K562 (cell line): ENCODE results near the gene ZBTB7A. TPM values are rescaled to one million over a fixed set of nuclear protein-coding genes. Genes with fewer than 3 reads are reported as not detected.

Experiments
- CBFB ChIP-seq: sonication (generic); formaldehyde crosslinking; IDR thresholded peaks from 2 replicates; pipeline ENCODE4 v1.4.0; 2020; ENCODE audit warnings: mild to moderate bottlenecking, missing genetic modification reagents
- CBX3 ChIP-seq, 2 experiments: IDR thresholded peaks; 1 replicate in 1 of 2; 2 replicates in 1 of 2; pipeline ENCODE4 v1.6.1; 2012; ENCODE audit warnings: inconsistent platforms in 2 of 2, low read length in 2 of 2, borderline replicate concordance in 1 of 2, control low read depth in 1 of 2
- JUN ChIP-seq, 2 experiments: sonication (generic) in 1 of 2; formaldehyde crosslinking in 1 of 2; IDR thresholded peaks; 2 replicates each; pipeline versions ENCODE4 v1.6.1 to v1.8.0; 2012 to 2022; ENCODE audit warnings: borderline replicate concordance in 2 of 2, mild to moderate bottlenecking in 2 of 2, improper control_type of control experiment in 1 of 2, low read depth in 1 of 2, low read length in 1 of 2, missing genetic modification reagents in 1 of 2
- KAT2B ChIP-seq: IDR thresholded peaks from one replicate; pipeline ENCODE4 v1.6.1; 2012; ENCODE audit warnings: low read depth, mild to moderate bottlenecking, control low read depth, inconsistent platforms, low read length, moderate library complexity
- KDM1A ChIP-seq, 2 experiments: fragments of 450-650 bp; IDR thresholded peaks; 2 replicates each; pipeline ENCODE4 v1.6.1; 2016; ENCODE audit warnings: mild to moderate bottlenecking in 2 of 2
- LEF1 ChIP-seq: fragments of 450-650 bp; IDR thresholded peaks from 2 replicates; pipeline ENCODE4 v1.6.1; 2016; ENCODE audit warnings: mild to moderate bottlenecking
- MAX ChIP-seq: sonication (generic); formaldehyde crosslinking; IDR thresholded peaks from 2 replicates; pipeline ENCODE4 v1.9.0; 2022; ENCODE audit warnings: mild to moderate bottlenecking, missing genetic modification reagents
- NCOA4 ChIP-seq: fragments of 450-650 bp; IDR thresholded peaks from 2 replicates; pipeline ENCODE4 v1.6.1; 2018; ENCODE audit warnings: mild to moderate bottlenecking; ENCODE audit not compliant: partially characterized antibody
- POLR2A ChIP-seq: fragments of 450-650 bp; conservative IDR thresholded peaks from 2 replicates; pipeline ENCODE4 v1.6.1; 2016
- POLR2G ChIP-seq: fragments of 200-400 bp; formaldehyde crosslinking; IDR thresholded peaks from 2 replicates; pipeline ENCODE4 v1.6.1; 2017; ENCODE audit warnings: low read depth, mild to moderate bottlenecking, antibody characterized with exemption, low read length, moderate library complexity
- RBFOX2 ChIP-seq: fragments of 200-400 bp; formaldehyde crosslinking; IDR thresholded peaks from 2 replicates; pipeline ENCODE4 v1.6.1; 2017; ENCODE audit warnings: low read depth, mild to moderate bottlenecking, low read length, moderate library complexity
- RBM25 ChIP-seq: fragments of 200-400 bp; formaldehyde crosslinking; IDR thresholded peaks from 2 replicates; pipeline ENCODE4 v1.6.1; 2018; ENCODE audit warnings: low read length, low read depth, moderate library complexity; ENCODE audit not compliant: severe bottlenecking
- RCOR1 ChIP-seq, 2 experiments: IDR thresholded peaks; 2 replicates each; pipeline ENCODE4 v1.6.1; 2012; ENCODE audit warnings: low read depth in 2 of 2, low read length in 2 of 2, borderline replicate concordance in 1 of 2, improper control_type of control experiment in 1 of 2
- SETDB1 ChIP-seq: IDR thresholded peaks from one replicate; pipeline ENCODE4 v1.6.1; 2012; ENCODE audit warnings: low read length, control low read depth, inconsistent platforms
- SUPT5H ChIP-seq: fragments of 450-650 bp; IDR thresholded peaks from 2 replicates; pipeline ENCODE4 v1.6.1; 2016
- ZHX1 ChIP-seq: fragments of 150-350 bp; conservative IDR thresholded peaks from 2 replicates; pipeline ENCODE4 v1.6.1; 2014; ENCODE audit warnings: low read length
- ZNF696 ChIP-seq: fragments of 250-450 bp; sonication (Bioruptor Pico); conservative IDR thresholded peaks from 2 replicates; pipeline ENCODE4 v1.4.0; 2020; ENCODE audit warnings: mild to moderate bottlenecking, moderate library complexity
- polyA plus RNA-seq, 8 experiments: library from polyadenylated mRNA; depleted of rRNA in 4 of 8; stranded (reverse) in 5 of 8; unstranded in 3 of 8; fragments of >200 nt; fragmentation: Nextera tagmentation in 2 of 8; fragmentation: Illumina TruSeq in 1 of 8; extraction: Ambion mirVana in 2 of 8; extraction: Trizol in 1 of 8; gene quantifications; 2 replicates each; pipeline versions ENCODE4 v1.2.1 to v1.2.3, GENCODE V29; 2011 to 2014; ENCODE audit warnings: inconsistent platforms in 1 of 8, missing spikeins in 1 of 8
- total RNA-seq, 7 experiments: library from RNA; depleted of rRNA in 6 of 7; stranded (reverse); fragments of >200 nt in 6 of 7; fragmentation: Illumina TruSeq in 2 of 7; extraction: Trizol in 2 of 7; gene quantifications; 2 replicates each; pipeline versions ENCODE4 v1.2.1 to v1.2.3, GENCODE V29; 2011 to 2021; ENCODE audit warnings: low replicate concordance in 1 of 7
- TF ChIP-seq, protein P1 (sequence below), 3 experiments: IDR thresholded peaks in 2 of 3; conservative IDR thresholded peaks in 1 of 3; 2 replicates each; pipeline ENCODE4 v1.5.1; 2011 to 2012; ENCODE audit warnings: low read length in 3 of 3, mild to moderate bottlenecking in 3 of 3, control low read depth in 2 of 3, improper control_type of control experiment in 1 of 3, inconsistent platforms in 1 of 3, low read depth in 1 of 3, mixed read lengths in 1 of 3, moderate library complexity in 1 of 3; ENCODE audit not compliant: insufficient read depth in 2 of 3
- TF ChIP-seq, protein P2 (sequence below): sonication (generic); formaldehyde crosslinking; IDR thresholded peaks from 2 replicates; pipeline ENCODE4 v1.8.0; 2022; ENCODE audit warnings: mild to moderate bottlenecking, low read depth, missing genetic modification reagents

The ZBTB7A gene
- total and polyA plus RNA-seq, 9 of the 15 experiments (the other 6 are each of a cell fraction or from before 2014, with no cell fraction given), result 0.11 to 34.0 (median 4.6) TPM

DNA sequence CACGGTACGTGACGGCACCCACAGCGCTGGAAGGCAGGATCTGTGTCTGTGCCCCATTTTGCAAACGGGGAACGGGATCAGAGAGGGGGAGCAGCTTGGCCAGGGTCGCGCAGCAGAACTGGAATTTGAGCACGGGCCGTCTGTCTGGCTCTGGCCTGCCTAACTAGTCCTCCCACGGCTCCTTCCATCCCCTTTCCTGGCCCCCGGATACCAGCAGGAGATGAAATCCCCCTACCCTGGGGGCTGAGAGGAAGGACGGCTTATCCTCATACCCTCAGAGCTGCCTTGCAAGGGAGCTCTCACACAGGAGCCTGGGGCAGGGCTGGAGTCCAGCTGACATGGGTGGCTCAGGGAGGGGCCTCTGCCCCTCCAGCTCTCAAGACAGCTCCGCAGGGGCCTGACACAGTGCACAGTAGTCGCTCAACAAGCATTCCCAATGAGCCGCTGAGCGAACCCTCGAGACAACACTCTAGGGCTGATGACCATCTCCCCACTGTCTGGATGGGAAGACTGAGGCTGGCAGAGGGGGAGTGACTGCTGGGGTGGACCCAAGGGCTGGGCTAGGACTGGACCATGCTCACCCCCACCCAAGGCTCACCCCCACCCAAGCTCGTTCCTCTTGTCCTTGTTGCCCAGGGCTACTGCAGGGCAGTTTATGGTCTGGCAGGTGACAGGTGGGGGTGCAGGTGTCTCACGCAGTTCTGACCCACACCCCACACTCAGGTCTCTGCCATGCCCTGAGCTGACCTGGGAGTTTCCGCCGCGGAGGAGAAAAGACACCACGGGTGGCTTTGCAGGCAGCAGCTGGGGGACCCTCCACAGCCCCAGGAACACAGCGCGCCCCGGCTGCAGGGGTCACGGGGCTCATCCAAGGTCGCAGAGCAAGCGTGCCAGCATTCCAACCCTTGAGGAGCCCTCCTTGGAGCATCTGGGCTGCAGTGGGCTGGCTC, 4.0 kb downstream of the ZBTB7A start (continued):
- peak; percentile 89 for TF ChIP-seq RBM25
- no peak for TF ChIP-seq JUN (IDR thresholded peaks at IDR 0.05; ENCODE audit: borderline replicate concordance, low read depth, low read length)
- no peak for TF ChIP-seq JUN (CRISPR knock-in tag; IDR thresholded peaks at IDR 0.05; ENCODE audit: borderline replicate concordance)
- TF ChIP-seq ZNF696, result no peak
- peak; percentile 58 for TF ChIP-seq RBFOX2
- TF ChIP-seq, protein P1, sequence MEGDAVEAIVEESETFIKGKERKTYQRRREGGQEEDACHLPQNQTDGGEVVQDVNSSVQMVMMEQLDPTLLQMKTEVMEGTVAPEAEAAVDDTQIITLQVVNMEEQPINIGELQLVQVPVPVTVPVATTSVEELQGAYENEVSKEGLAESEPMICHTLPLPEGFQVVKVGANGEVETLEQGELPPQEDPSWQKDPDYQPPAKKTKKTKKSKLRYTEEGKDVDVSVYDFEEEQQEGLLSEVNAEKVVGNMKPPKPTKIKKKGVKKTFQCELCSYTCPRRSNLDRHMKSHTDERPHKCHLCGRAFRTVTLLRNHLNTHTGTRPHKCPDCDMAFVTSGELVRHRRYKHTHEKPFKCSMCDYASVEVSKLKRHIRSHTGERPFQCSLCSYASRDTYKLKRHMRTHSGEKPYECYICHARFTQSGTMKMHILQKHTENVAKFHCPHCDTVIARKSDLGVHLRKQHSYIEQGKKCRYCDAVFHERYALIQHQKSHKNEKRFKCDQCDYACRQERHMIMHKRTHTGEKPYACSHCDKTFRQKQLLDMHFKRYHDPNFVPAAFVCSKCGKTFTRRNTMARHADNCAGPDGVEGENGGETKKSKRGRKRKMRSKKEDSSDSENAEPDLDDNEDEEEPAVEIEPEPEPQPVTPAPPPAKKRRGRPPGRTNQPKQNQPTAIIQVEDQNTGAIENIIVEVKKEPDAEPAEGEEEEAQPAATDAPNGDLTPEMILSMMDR (IDR thresholded peaks at IDR 0.05 in 2 of 3, conservative IDR thresholded peaks at IDR 0.05 in 1 of 3; ENCODE audit: insufficient read depth in 2 of 3, low read depth in 1 of 3, low read length in 3 of 3), result no peak
- TF ChIP-seq POLR2G, result peak; percentile 73
- no peak for TF ChIP-seq KAT2B
- 0 out of 3 replicates have a peak, but pooled peaks of 1 of the 2 experiments have one; percentile 23 for TF ChIP-seq CBX3 (IDR thresholded peaks at IDR 0.05; ENCODE audit: borderline replicate concordance in 1 of 2, low read length in 2 of 2)
- peak in 1 of 2 experiments; percentile 65; a peak in 2 of 4 replicates for TF ChIP-seq RCOR1 (IDR thresholded peaks at IDR 0.05; ENCODE audit: borderline replicate concordance in 1 of 2, low read depth in 2 of 2, low read length in 2 of 2)
- TF ChIP-seq ZHX1, result no peak
- TF ChIP-seq, protein P2, sequence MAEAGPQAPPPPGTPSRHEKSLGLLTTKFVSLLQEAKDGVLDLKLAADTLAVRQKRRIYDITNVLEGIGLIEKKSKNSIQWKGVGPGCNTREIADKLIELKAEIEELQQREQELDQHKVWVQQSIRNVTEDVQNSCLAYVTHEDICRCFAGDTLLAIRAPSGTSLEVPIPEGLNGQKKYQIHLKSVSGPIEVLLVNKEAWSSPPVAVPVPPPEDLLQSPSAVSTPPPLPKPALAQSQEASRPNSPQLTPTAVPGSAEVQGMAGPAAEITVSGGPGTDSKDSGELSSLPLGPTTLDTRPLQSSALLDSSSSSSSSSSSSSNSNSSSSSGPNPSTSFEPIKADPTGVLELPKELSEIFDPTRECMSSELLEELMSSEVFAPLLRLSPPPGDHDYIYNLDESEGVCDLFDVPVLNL, result no peak
- TF ChIP-seq MAX (CRISPR knock-in tag), result 0 out of 2 replicates have a peak, but pooled peaks have one; percentile 5
- peak; percentile 19; the same call in 1 of the 2 replicates for TF ChIP-seq SUPT5H
- TF ChIP-seq CBFB (CRISPR knock-in tag), result 0 out of 2 replicates have a peak, but pooled peaks have one; percentile 27
- TF ChIP-seq LEF1, result no peak
- no peak for TF ChIP-seq NCOA4
- no peak for TF ChIP-seq SETDB1
- TF ChIP-seq POLR2A, result 0 out of 2 replicates have a peak, but pooled peaks have one; percentile 7
- peak; percentile 65 to 78 for TF ChIP-seq KDM1A (IDR thresholded peaks at IDR 0.05)
